HG03039 (cell line): ENCODE data around the gene AP1M1.

Source experiments
- ATAC-seq: cut with Tn5 transposase; IDR thresholded peaks from one replicate; pipeline ENCODE4 v1.9.1; 2021; ENCODE audit warnings: mild to moderate bottlenecking, moderate library complexity; ENCODE audit not compliant: unreplicated experiment

AP1M1 gene

GRCh38 chr19:16185123-16185767, 12.5 kb upstream of the AP1M1 start, which contains the start of gene FAM32A:
Gene FAM32A, plus strand, starts transcription at chr19:16185410. Its CDS starts 33 bp downstream, at chr19:16185443.
- ATAC-seq: peak; percentile 90

GRCh38 chr19:16185768-16186123, 12.0 kb upstream of the AP1M1 start:
- ATAC-seq: no peak

GRCh38 chr19:16188521-16188920, 9.2 kb upstream of the AP1M1 start:
- ATAC-seq: no peak

GRCh38 chr19:16190198-16190597, 7.5 kb upstream of the AP1M1 start:
- ATAC-seq: no peak

- ATAC-seq: no peak
Observed at GRCh38 chr19:16190736-16191135, 7.0 kb upstream of the AP1M1 start.

GRCh38 chr19:16191216-16191908, 6.3 kb upstream of the AP1M1 start:
- ATAC-seq: no peak

GRCh38 chr19:16193466-16193865, 4.2 kb upstream of the AP1M1 start:
- no peak for ATAC-seq

GRCh38 chr19:16197188-16197621, 506 bp upstream of the AP1M1 start:
- ATAC-seq: no peak

GRCh38 chr19:16198370-16198651, 600 bp downstream of the AP1M1 start:
- no peak for ATAC-seq

- no peak for ATAC-seq
Observed at GRCh38 chr19:16199275-16199932, 1.7 kb downstream of the AP1M1 start.

- no peak for ATAC-seq
Observed at GRCh38 chr19:16200038-16201010, 2.6 kb downstream of the AP1M1 start.

- ATAC-seq: no peak
Observed at GRCh38 chr19:16201011-16201391, 3.3 kb downstream of the AP1M1 start.

- no peak for ATAC-seq
Observed at GRCh38 chr19:16202320-16203255, 4.9 kb downstream of the AP1M1 start.

GRCh38 chr19:16203256-16204004, 5.7 kb downstream of the AP1M1 start:
- no peak for ATAC-seq

GRCh38 chr19:16204005-16204294, 6.2 kb downstream of the AP1M1 start:
- ATAC-seq: no peak

GRCh38 chr19:16205205-16206045, 7.7 kb downstream of the AP1M1 start:
- no peak for ATAC-seq

GRCh38 chr19:16206046-16206605, 8.4 kb downstream of the AP1M1 start:
- no peak for ATAC-seq

- ATAC-seq: no peak
Observed at GRCh38 chr19:16206637-16207036, 8.9 kb downstream of the AP1M1 start.
